Fibroblast of lung (primary cell): ENCODE measurements around the gene SGTA. TPM values are rescaled to one million over a fixed set of nuclear protein-coding genes. Genes with fewer than 3 reads are reported as not detected.
"Not testable (repeated sequence)": the region's sequence is repeated elsewhere in the genome, so short reads cannot be mapped to it uniquely, and the experiment has no call there.

ENCODE experiments used
- DNase-seq, 2 donors: peaks; one replicate each; pipeline versions ENCODE4 v3.0.0 to v3.0.0-alpha.2; 2010; ENCODE audit warnings: low read depth in 2 of 2
- H2AFZ ChIP-seq: 2 replicates; pipeline ENCODE4 v1.5.1; 2012; ENCODE audit warnings: low read length, control low read depth, inconsistent platforms
- H3K27ac ChIP-seq: 2 replicates; pipeline ENCODE4 v1.5.1; 2011; ENCODE audit warnings: low read length, control low read depth; ENCODE audit not compliant: insufficient read depth
- H3K27me3 ChIP-seq: 2 replicates; pipeline ENCODE4 v1.5.1; 2011; ENCODE audit warnings: mild to moderate bottlenecking, low read length; ENCODE audit not compliant: control insufficient read depth, insufficient read depth
- H3K36me3 ChIP-seq: 2 replicates; pipeline ENCODE4 v1.5.1; 2011; ENCODE audit warnings: low read length; ENCODE audit not compliant: control insufficient read depth, insufficient read depth
- H3K4me1 ChIP-seq: 2 replicates; pipeline ENCODE4 v1.5.1; 2011; ENCODE audit warnings: low read length; ENCODE audit not compliant: control insufficient read depth, insufficient read depth; ENCODE audit errors: extremely low read depth
- H3K4me2 ChIP-seq: 2 replicates; pipeline ENCODE4 v1.5.1; 2011; ENCODE audit warnings: low read length, control low read depth; ENCODE audit not compliant: insufficient read depth; ENCODE audit errors: extremely low read depth
- H3K4me3 ChIP-seq, 4 experiments: fragments of 200-600 bp in 1 of 4; sonication (generic) in 1 of 4; replicated peaks in 1 of 4; 2 replicates each; pipeline ENCODE4 v1.5.1; 2011 to 2016; ENCODE audit warnings: low read length in 4 of 4, low read depth in 3 of 4, mild to moderate bottlenecking in 3 of 4, control low read depth in 2 of 4, inconsistent platforms in 1 of 4, mixed read lengths in 1 of 4; ENCODE audit not compliant: insufficient read depth in 1 of 4; ENCODE audit errors: control extremely low read depth in 1 of 4
- H3K79me2 ChIP-seq: 2 replicates; pipeline ENCODE4 v1.5.1; 2012; ENCODE audit warnings: mild to moderate bottlenecking, low read length, inconsistent platforms; ENCODE audit not compliant: control insufficient read depth, insufficient read depth
- H3K9ac ChIP-seq: 2 replicates; pipeline ENCODE4 v1.5.1; 2011; ENCODE audit warnings: mild to moderate bottlenecking, low read length, control low read depth; ENCODE audit not compliant: insufficient read depth
- H3K9me3 ChIP-seq: 2 replicates; pipeline ENCODE4 v1.5.1; 2012; ENCODE audit warnings: low read depth, low read length; ENCODE audit not compliant: control insufficient read depth, insufficient read depth
- H4K20me1 ChIP-seq: 2 replicates; pipeline ENCODE4 v1.5.1; 2011; ENCODE audit warnings: low read length; ENCODE audit not compliant: control insufficient read depth, insufficient read depth; ENCODE audit errors: extremely low read depth
- EZH2 ChIP-seq: IDR thresholded peaks from 2 replicates; pipeline ENCODE4 v1.5.1; 2012; ENCODE audit warnings: low read length, control low read depth, mild to moderate bottlenecking; ENCODE audit errors: missing control alignments
- polyA plus RNA-seq, 2 donors: library from polyadenylated mRNA; depleted of rRNA in 1 of 2; stranded (reverse) in 1 of 2; unstranded in 1 of 2; fragments of >200 nt; gene quantifications; 2 replicates each; pipeline ENCODE4 v1.2.1, GENCODE V29; 2011 to 2012; ENCODE audit warnings: missing spikeins in 1 of 2
- total RNA-seq: library from RNA; depleted of rRNA; stranded (reverse); fragments of >200 nt; gene quantifications from 2 replicates; pipeline ENCODE4 v1.2.1, GENCODE V29; 2014
- TF ChIP-seq, protein P1 (sequence below), 2 donors: IDR thresholded peaks in 1 of 2; conservative IDR thresholded peaks in 1 of 2; 1 replicate in 1 of 2; 2 replicates in 1 of 2; pipeline ENCODE4 v1.5.1; 2011 to 2012; ENCODE audit warnings: low read length in 2 of 2, control low read depth in 1 of 2, inconsistent platforms in 1 of 2, low read depth in 1 of 2, mild to moderate bottlenecking in 1 of 2

Gene SGTA
- total and polyA plus RNA-seq, 2 donors (not counting 1 experiment from before 2014, with no cell fraction given), result 26.8 to 33.4 TPM

DNA sequence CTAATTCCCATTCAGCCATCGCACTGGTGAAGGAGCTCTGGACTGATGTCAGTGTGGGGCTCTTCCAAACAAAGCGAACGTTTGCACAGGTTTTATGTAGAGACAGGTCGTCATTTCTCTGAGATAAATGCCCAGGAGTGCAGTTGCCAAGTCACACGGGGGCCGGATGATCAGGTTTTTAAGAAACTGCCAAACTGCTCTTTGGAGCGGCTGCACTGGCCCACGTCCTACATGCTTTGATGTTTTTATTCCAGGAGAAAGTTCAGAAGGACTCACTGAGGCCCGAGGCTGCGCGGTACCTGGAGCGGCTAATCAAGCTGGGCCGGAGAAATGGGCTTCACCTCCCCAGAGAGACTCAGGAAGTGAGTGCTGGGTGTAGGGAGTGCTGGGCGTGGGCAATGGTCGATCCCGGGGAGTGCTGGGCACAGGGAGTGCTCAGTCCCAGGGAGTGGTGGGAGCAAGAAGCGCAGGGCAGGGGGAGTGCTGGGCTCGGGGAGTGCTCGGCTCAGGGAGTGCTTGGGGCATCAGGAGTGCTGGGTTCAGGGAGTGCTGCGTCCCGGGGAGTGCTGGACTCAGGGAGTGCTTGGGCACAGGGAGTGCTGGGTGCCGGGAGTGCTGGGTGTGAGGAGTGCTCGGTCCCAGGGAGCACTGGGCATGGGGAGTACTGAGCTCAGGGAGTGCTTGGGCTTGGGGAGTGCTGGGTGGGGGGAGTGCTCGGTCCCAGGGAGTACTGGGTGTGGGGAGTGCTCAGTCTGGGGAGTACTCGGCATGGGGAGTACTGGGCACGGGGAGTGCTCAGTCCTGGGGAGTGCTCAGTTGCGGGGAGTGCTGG is 13.0 kb upstream of the SGTA start:
- Histone ChIP-seq H3K4me3 (no peak overlapping the region), H2AFZ (no peak overlapping the region), H3K9ac (no peak overlapping the region), H3K27me3 (no peaks in the 10 kb centered on the region), H3K27ac (no peak overlapping the region), H4K20me1 (no peaks in the 10 kb centered on the region), H3K36me3 (peaks cover 31% of the 10 kb centered on the region), H3K79me2 (no peaks in the 10 kb centered on the region), H3K4me1 (no peaks in the 10 kb centered on the region), H3K4me2 (no peak overlapping the region), H3K9me3 (no peaks in the 10 kb centered on the region)
- TF ChIP-seq, protein P1, sequence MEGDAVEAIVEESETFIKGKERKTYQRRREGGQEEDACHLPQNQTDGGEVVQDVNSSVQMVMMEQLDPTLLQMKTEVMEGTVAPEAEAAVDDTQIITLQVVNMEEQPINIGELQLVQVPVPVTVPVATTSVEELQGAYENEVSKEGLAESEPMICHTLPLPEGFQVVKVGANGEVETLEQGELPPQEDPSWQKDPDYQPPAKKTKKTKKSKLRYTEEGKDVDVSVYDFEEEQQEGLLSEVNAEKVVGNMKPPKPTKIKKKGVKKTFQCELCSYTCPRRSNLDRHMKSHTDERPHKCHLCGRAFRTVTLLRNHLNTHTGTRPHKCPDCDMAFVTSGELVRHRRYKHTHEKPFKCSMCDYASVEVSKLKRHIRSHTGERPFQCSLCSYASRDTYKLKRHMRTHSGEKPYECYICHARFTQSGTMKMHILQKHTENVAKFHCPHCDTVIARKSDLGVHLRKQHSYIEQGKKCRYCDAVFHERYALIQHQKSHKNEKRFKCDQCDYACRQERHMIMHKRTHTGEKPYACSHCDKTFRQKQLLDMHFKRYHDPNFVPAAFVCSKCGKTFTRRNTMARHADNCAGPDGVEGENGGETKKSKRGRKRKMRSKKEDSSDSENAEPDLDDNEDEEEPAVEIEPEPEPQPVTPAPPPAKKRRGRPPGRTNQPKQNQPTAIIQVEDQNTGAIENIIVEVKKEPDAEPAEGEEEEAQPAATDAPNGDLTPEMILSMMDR (conservative IDR thresholded peaks at IDR 0.05 in 1 of 2, IDR thresholded peaks at IDR 0.05 in 1 of 2; ENCODE audit: low read depth in 1 of 2, low read length in 2 of 2), result no peak
- no peak for TF ChIP-seq EZH2
- DNase-seq, result no peak

DNA sequence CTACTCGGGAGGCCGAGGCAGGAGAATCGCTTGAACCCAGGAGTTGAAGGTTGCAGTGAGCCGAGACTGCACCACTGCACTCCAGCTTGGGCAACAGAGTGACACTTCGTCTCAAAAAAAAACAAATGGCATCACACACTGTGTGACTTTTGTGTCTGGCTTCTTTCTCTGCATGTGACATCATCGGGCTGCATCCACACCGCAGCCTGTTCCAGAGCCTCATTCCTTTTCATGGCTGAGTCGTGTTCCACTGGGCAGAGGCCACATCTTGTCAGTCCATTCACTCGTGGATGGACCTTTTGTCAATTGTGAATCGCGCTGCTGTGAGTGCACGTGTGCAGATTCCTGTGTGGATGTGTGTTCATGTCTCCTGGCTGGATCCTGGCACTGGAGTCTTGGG is 10.5 kb upstream of the SGTA start:
- Histone ChIP-seq H3K4me3 (no peak overlapping the region), H3K27ac (no peak overlapping the region), H3K9me3 (no peaks in the 10 kb centered on the region), H3K27me3 (no peaks in the 10 kb centered on the region), H2AFZ (no peak overlapping the region), H3K4me1 (no peaks in the 10 kb centered on the region), H3K9ac (no peak overlapping the region), H3K36me3 (peaks cover 23% of the 10 kb centered on the region), H4K20me1 (no peaks in the 10 kb centered on the region), H3K79me2 (no peaks in the 10 kb centered on the region), H3K4me2 (no peak overlapping the region)
- no peak for DNase-seq
- TF ChIP-seq, protein P1 (conservative IDR thresholded peaks at IDR 0.05 in 1 of 2, IDR thresholded peaks at IDR 0.05 in 1 of 2; ENCODE audit: low read depth in 1 of 2, low read length in 2 of 2), result no peak
- no peak for TF ChIP-seq EZH2

GRCh38 chr19:2793126-2793525 is 10.1 kb upstream of the SGTA start:
- no peak overlapping the region for H3K4me2 ChIP-seq
- no peaks in the 10 kb centered on the region for H3K4me1 ChIP-seq
- no peaks in the 10 kb centered on the region for H4K20me1 ChIP-seq
- H2AFZ ChIP-seq, result no peak overlapping the region
- peaks cover 21% of the 10 kb centered on the region for H3K36me3 ChIP-seq
- no peak overlapping the region for H3K27ac ChIP-seq
- no peaks in the 10 kb centered on the region for H3K79me2 ChIP-seq
- H3K9me3 ChIP-seq, result no peaks in the 10 kb centered on the region
- DNase-seq, result no peak
- no peak for TF ChIP-seq EZH2
- TF ChIP-seq, protein P1 (conservative IDR thresholded peaks at IDR 0.05 in 1 of 2, IDR thresholded peaks at IDR 0.05 in 1 of 2; ENCODE audit: low read depth in 1 of 2, low read length in 2 of 2), result no peak
- no peak overlapping the region for H3K4me3 ChIP-seq
- H3K27me3 ChIP-seq, result no peaks in the 10 kb centered on the region
- H3K9ac ChIP-seq, result no peak overlapping the region

GRCh38 chr19:2792666-2793065 is 9.6 kb upstream of the SGTA start:
- H3K9me3 ChIP-seq, H3K4me2 ChIP-seq, H3K4me3 ChIP-seq, H3K27ac ChIP-seq, H3K4me1 ChIP-seq, H3K9ac ChIP-seq, H2AFZ ChIP-seq, DNase-seq, H3K79me2 ChIP-seq, H4K20me1 ChIP-seq, H3K27me3 ChIP-seq: not testable (repeated sequence)
- H3K36me3 ChIP-seq, result peaks cover 21% of the 10 kb centered on the region
